ENCODE measurements around the gene TSSK1B.

- TF ChIP-seq CTCF (IDR thresholded peaks at IDR 0.05): no peak
- TF ChIP-seq POLR2A (IDR thresholded peaks at IDR 0.05): no peak
Observed at GRCh38 chr5:113404269-113404668, 30.5 kb downstream of the TSSK1B start.

All from testis (tissue), 2 donors.